ENCODE results near the gene KBTBD4. TPM values are rescaled to one million over a fixed set of nuclear protein-coding genes. Genes with fewer than 3 reads are reported as not detected.
"Not testable (repeated sequence)": the region's sequence is repeated elsewhere in the genome, so short reads cannot be mapped to it uniquely, and the experiment has no call there.

The KBTBD4 gene
- total RNA-seq, 2 experiments from 2014 or later, result 17.2 to 20.3 TPM

DNA sequence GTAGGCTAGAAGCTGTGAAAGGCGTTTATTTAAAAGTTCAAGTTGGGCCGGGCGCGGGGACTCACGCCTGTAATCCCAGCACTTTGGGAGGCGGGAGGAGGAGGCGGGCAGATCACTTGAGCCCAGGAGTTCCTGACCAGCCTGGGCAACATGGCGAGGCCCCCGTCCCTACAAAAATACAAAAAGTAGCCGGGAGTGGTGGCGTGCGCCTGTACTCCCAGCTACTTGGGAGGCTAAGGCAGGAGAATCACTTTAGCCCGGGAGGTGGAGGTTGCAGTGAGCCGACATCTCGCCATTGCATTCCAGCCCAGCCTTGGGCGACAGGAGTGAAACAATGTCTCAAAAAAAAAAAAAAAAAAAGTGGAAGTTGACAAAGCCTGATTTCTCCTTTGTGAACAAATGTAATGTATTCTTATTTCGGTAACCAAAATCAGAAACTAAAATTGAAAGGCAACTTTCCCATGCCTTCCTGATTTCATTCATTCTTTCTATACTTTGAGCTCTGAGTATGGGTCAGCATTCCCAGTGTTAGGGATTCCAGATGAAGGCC, 12.5 kb downstream of the KBTBD4 start:
- peak overlapping the region; percentile 83 for H3K27ac Mint-ChIP-seq
- H3K4me3 Mint-ChIP-seq, result peak overlapping the region; percentile 81
- POLR2A ChIA-PET, result interaction anchor here (1.0 kb wide), 1 partner anchor 12 kb away, joined by 3 read pairs; no protein-coding TSS in a partner anchor

GRCh38 chr11:47565340-47566148, 13.2 kb downstream of the KBTBD4 start, which contains the start of gene PTPMT1:
TSS of gene PTPMT1 (plus strand) at chr11:47565599. CDS start at chr11:47565623, 24 bp downstream.
- ChIA-PET CTCF (interaction anchor here (1.7 to 2.9 kb wide), 3 partner anchors 11 to 49 kb away, joined by 3 to 14 read pairs (median 8); partner anchors contain the start of gene CELF1), POLR2A (interaction anchor here (1.0 kb wide), 1 partner anchor 12 kb away, joined by 3 read pairs; no protein-coding TSS in a partner anchor)
- Mint-ChIP-seq H3K4me1 (peaks cover 30% of the 10 kb centered on the region), H3K27ac (peak within 1 kb of the TSS; percentile 89), H3K36me3 (ENCODE audit: low read depth) (peaks cover 7% of the 10 kb centered on the region), H3K4me3 (peak within 1 kb of the TSS; percentile 81), H3K9me3 (no peaks in the 10 kb centered on the region), H3K27me3 (no peaks in the 10 kb centered on the region)
- DNase-seq, result peak; percentile 70

More for the DNA sequence above, 12.5 kb downstream of the KBTBD4 start:
- CTCF ChIA-PET, result interaction anchor here (0.6 to 2.9 kb wide), 6 partner anchors 10 to 92 kb away, joined by 3 to 14 read pairs (median 3); partner anchors contain the start of gene CELF1
- Mint-ChIP-seq H3K4me1 (peaks cover 30% of the 10 kb centered on the region), H3K27me3 (no peaks in the 10 kb centered on the region), H3K9me3 (no peaks in the 10 kb centered on the region), H3K36me3 (ENCODE audit: low read depth) (peaks cover 11% of the 10 kb centered on the region)
- no peak for DNase-seq

DNA sequence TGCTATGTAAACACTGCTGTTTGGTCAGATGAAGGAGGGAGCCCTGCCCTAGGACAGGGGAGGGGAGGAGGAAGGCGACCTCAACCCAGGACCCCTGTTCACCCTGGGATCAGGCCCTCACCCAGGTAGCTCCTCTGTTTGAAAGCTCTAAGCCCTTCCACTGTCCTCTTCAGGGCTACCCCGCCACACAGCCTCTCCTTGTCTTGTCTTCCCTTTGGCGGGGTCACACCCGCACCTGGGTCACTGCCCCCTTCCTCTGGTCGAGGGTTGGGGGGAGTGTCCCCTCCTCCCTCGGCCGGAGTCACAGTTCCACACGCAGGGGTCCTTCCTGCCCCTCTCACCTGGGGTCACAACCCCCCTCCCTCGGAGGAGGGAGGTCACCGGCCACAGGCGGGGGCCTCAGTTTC, 13.8 kb downstream of the KBTBD4 start:
- no peak for DNase-seq
- Mint-ChIP-seq H3K4me3 (peak overlapping the region; percentile 81), H3K36me3 (ENCODE audit: low read depth) (peaks cover 7% of the 10 kb centered on the region), H3K9me3 (no peaks in the 10 kb centered on the region), H3K27ac (peak overlapping the region; percentile 89), H3K4me1 (peaks cover 30% of the 10 kb centered on the region), H3K27me3 (no peaks in the 10 kb centered on the region)
- ChIA-PET CTCF (interaction anchor here (0.6 to 2.9 kb wide), 3 partner anchors 11 to 163 kb away, joined by 3 to 14 read pairs (median 4); partner anchors contain the start of gene CELF1), POLR2A (no interaction called here)

DNA sequence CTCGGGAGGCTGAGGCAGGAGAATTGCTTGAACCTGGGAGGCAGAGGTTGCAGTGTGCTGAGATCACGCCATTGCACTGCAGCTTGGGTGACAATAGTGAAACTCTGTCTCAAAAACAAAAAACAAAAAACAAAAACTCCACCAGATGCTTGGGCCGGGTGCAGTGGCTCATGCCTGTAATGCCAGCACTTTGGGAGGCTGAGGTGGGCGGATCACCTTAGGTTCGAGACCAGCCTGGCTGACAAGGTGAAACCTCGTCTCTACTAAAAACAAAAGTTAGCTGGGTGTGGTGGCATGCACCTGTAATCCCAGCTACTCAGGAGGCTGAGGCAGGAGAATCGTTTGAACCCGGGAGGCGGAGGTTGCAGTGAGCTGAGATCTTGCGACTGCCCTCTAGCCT, 14.4 kb downstream of the KBTBD4 start:
- peaks cover 30% of the 10 kb centered on the region for H3K4me1 Mint-ChIP-seq
- H3K27ac Mint-ChIP-seq, result peak overlapping the region; percentile 72

GRCh38 chr11:47562393-47562792, 16.4 kb downstream of the KBTBD4 start:
- H3K27me3 Mint-ChIP-seq; POLR2A ChIA-PET; H3K27ac Mint-ChIP-seq; H3K9me3 Mint-ChIP-seq; H3K4me3 Mint-ChIP-seq; DNase-seq; H3K36me3 Mint-ChIP-seq (ENCODE audit: low read depth): not testable (repeated sequence)
- CTCF ChIA-PET, result interaction anchor here (0.6 to 0.7 kb wide), 2 partner anchors 11 to 18 kb away, joined by 3 read pairs; no protein-coding TSS in a partner anchor
- peaks cover 30% of the 10 kb centered on the region for H3K4me1 Mint-ChIP-seq

More for the DNA sequence above, 14.4 kb downstream of the KBTBD4 start:
- peak overlapping the region; percentile 81 for H3K4me3 Mint-ChIP-seq
- H3K36me3 Mint-ChIP-seq (ENCODE audit: low read depth); H3K9me3 Mint-ChIP-seq; H3K27me3 Mint-ChIP-seq; POLR2A ChIA-PET; DNase-seq: not testable (repeated sequence)
- CTCF ChIA-PET, result interaction anchor here (0.6 to 2.9 kb wide), 3 partner anchors 11 to 164 kb away, joined by 3 to 14 read pairs (median 4); partner anchors contain the start of gene CELF1

DNA sequence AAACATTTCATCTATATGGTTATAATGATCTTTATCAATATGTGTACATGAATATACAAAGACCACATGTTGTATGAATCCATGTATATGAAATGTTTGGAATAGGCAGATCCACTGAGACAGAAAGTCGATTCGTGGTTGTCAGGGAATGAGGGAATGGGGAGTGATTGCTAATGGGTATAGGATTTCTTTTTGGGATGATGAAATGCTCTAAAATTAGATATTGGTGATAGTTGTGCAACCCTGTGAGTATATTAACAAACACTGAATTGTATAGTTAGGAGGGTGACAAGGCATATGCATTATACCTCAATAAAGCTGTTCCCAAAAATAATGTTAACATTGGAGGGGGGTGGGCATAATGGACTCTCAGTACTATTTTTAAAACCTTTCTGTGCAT, 18.3 kb downstream of the KBTBD4 start:
- no peak for DNase-seq
- H3K27ac Mint-ChIP-seq, result no peak overlapping the region
- ChIA-PET POLR2A (no interaction called here), CTCF (interaction anchor here (0.6 to 1.4 kb wide), 3 partner anchors 15 to 50 kb away, joined by 4 to 6 read pairs (median 5); no protein-coding TSS in a partner anchor)
- H3K27me3 Mint-ChIP-seq, result no peaks in the 10 kb centered on the region
- H3K9me3 Mint-ChIP-seq, result no peaks in the 10 kb centered on the region
- H3K36me3 Mint-ChIP-seq (ENCODE audit: low read depth), result no peaks in the 10 kb centered on the region
- no peak overlapping the region for H3K4me3 Mint-ChIP-seq
- H3K4me1 Mint-ChIP-seq, result peaks cover 17% of the 10 kb centered on the region

- ChIA-PET CTCF (no interaction called here), POLR2A (no interaction called here)
- Mint-ChIP-seq H3K27ac (no peak overlapping the region), H3K36me3 (ENCODE audit: low read depth) (no peaks in the 10 kb centered on the region), H3K4me1 (peaks cover 13% of the 10 kb centered on the region), H3K4me3 (no peak overlapping the region), H3K9me3 (no peaks in the 10 kb centered on the region), H3K27me3 (no peaks in the 10 kb centered on the region)
- DNase-seq, result no peak
These were observed 20.1 kb downstream of the KBTBD4 start for GRCh38 chr11:47558695-47559094.

GRCh38 chr11:47557004-47557403, 21.8 kb downstream of the KBTBD4 start:
- DNase-seq; H3K36me3 Mint-ChIP-seq (ENCODE audit: low read depth); POLR2A ChIA-PET; H3K9me3 Mint-ChIP-seq; H3K27ac Mint-ChIP-seq; H3K27me3 Mint-ChIP-seq; H3K4me3 Mint-ChIP-seq: not testable (repeated sequence)
- CTCF ChIA-PET, result interaction anchor here (1.2 kb wide), 1 partner anchor 16 kb away, joined by 3 read pairs; no protein-coding TSS in a partner anchor
- peaks cover 16% of the 10 kb centered on the region for H3K4me1 Mint-ChIP-seq

DNA sequence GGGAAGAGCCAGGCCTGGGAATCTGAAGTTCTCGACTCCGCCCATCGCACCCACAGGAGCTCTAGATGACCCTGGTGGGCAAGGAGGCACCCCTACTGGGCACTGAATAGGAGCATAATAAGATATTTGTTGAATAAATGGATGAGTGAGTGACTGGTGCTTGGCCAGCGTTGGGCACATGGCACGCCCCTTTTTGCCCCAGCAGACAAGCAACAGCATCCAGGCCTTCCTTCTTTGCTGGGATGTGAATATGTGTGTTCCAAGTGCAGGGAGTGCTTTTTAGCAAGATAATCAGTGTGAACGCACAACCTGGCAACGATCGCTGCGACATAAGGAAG, 25.4 kb downstream of the KBTBD4 start:
- peaks cover 22% of the 10 kb centered on the region for H3K36me3 Mint-ChIP-seq (ENCODE audit: low read depth)
- peaks cover 39% of the 10 kb centered on the region for H3K4me1 Mint-ChIP-seq
- no peaks in the 10 kb centered on the region for H3K27me3 Mint-ChIP-seq
- peak overlapping the region; percentile 97 for H3K4me3 Mint-ChIP-seq
- ChIA-PET CTCF (interaction anchor here (0.5 to 3.6 kb wide), 21 partner anchors 11 to 403 kb away, joined by 3 to 35 read pairs (median 4); partner anchors contain the start of genes AGBL2, KBTBD4, NDUFS3 and PTPMT1), POLR2A (no interaction called here)
- DNase-seq, result no peak
- no peaks in the 10 kb centered on the region for H3K9me3 Mint-ChIP-seq
- H3K27ac Mint-ChIP-seq, result peak overlapping the region; percentile 87

- Mint-ChIP-seq H3K36me3 (ENCODE audit: low read depth) (peaks cover 23% of the 10 kb centered on the region), H3K4me3 (peak within 1 kb of the TSS; percentile 97), H3K9me3 (no peaks in the 10 kb centered on the region), H3K27ac (peak within 1 kb of the TSS; percentile 93), H3K4me1 (peaks cover 43% of the 10 kb centered on the region), H3K27me3 (no peaks in the 10 kb centered on the region)
- DNase-seq, result peak; percentile 94
- ChIA-PET POLR2A (interaction anchor here (0.6 to 0.8 kb wide), 2 partner anchors 17 to 20 kb away, joined by 3 to 6 read pairs; no protein-coding TSS in a partner anchor), CTCF (interaction anchor here (0.5 to 3.6 kb wide), 26 partner anchors 9 to 404 kb away, joined by 3 to 35 read pairs (median 4); partner anchors contain the start of genes AGBL2, KBTBD4, NDUFS3 and PTPMT1)
These were observed 26.0 kb downstream of the KBTBD4 start, which contains the start of gene CELF1 for GRCh38 chr11:47552566-47553405. TSS of gene CELF1 (minus strand) at chr11:47553132. CDS start at chr11:47499523, 53,609 bp downstream.

DNA sequence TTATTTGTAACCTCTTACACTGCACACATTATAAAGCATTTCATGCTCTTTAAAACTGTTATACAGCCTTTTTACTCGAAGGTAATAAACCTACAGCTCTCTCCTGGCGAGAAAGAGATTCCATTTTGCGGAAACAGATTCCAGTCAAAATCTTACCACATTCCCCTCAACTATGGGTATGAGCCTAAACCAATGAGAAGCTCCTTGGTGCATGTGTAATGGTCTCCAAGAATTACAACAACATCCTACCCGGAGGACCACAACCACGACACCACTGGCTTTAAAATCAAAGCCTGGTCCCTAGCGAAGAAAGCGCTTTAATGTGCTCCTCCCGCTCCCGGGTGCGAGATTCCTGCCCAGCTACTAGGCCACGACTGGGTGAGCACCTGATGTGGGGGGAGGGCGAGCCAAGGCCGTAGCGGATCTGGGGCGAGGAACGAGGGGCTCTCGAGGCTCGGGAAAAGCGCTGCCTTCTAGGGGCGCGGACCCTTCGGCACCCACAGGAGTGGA, 26.7 kb downstream of the KBTBD4 start:
- no peaks in the 10 kb centered on the region for H3K27me3 Mint-ChIP-seq
- peaks cover 46% of the 10 kb centered on the region for H3K4me1 Mint-ChIP-seq
- H3K27ac Mint-ChIP-seq, result peak overlapping the region; percentile 93
- peak overlapping the region; percentile 97 for H3K4me3 Mint-ChIP-seq
- CTCF ChIA-PET, result interaction anchor here (0.7 to 3.6 kb wide), 11 partner anchors 9 to 58 kb away, joined by 3 to 35 read pairs (median 4); partner anchors contain the start of genes KBTBD4 and NDUFS3
- H3K9me3 Mint-ChIP-seq, result no peaks in the 10 kb centered on the region
- peaks cover 26% of the 10 kb centered on the region for H3K36me3 Mint-ChIP-seq (ENCODE audit: low read depth)
- POLR2A ChIA-PET, result interaction anchor here (0.6 to 0.8 kb wide), 3 partner anchors 16 to 30 kb away, joined by 3 to 6 read pairs (median 6); no protein-coding TSS in a partner anchor
- DNase-seq, result peak; percentile 27
